Measurements from ENCODE around the gene TMEM233.
A peak's percentile ranks its signal among the peaks of the same experiment; 100 is the strongest.

TMEM233 gene

GRCh38 chr12:119630962-119631550 is 37.5 kb downstream of the TMEM233 start:
- DNase-seq (ENCODE audit: low read depth) = no peak
- TF ChIP-seq CTCF (IDR thresholded peaks at IDR 0.05; ENCODE audit: control insufficient read depth, extremely low read depth, insufficient read depth) = no peak

GRCh38 chr12:119631930-119632678 is 38.5 kb downstream of the TMEM233 start:
- no peak for TF ChIP-seq CTCF (IDR thresholded peaks at IDR 0.05; ENCODE audit: control insufficient read depth, extremely low read depth, insufficient read depth)
- no peak for DNase-seq (ENCODE audit: low read depth)
- no peak overlapping the region for H3K4me3 ChIP-seq (ENCODE audit: low read depth, low read length)

More at GRCh38 chr12:119630962-119631550, 37.5 kb downstream of the TMEM233 start:
- H3K4me3 ChIP-seq (ENCODE audit: low read depth, low read length) = no peak overlapping the region

- no peak overlapping the region for H3K4me3 ChIP-seq (ENCODE audit: low read depth, low read length)
- DNase-seq (ENCODE audit: low read depth) = peak; percentile 8
- no peak for TF ChIP-seq CTCF (IDR thresholded peaks at IDR 0.05; ENCODE audit: control insufficient read depth, extremely low read depth, insufficient read depth)
Observed at GRCh38 chr12:119634743-119635142, 41.2 kb downstream of the TMEM233 start.

GRCh38 chr12:119642986-119643385 is 49.4 kb downstream of the TMEM233 start:
- no peak overlapping the region for H3K4me3 ChIP-seq (ENCODE audit: low read depth, low read length)
- TF ChIP-seq CTCF (IDR thresholded peaks at IDR 0.05; ENCODE audit: control insufficient read depth, extremely low read depth, insufficient read depth) = no peak
- no peak for DNase-seq (ENCODE audit: low read depth)

- DNase-seq (ENCODE audit: low read depth) = no peak
- no peak for TF ChIP-seq CTCF (IDR thresholded peaks at IDR 0.05; ENCODE audit: control insufficient read depth, extremely low read depth, insufficient read depth)
- H3K4me3 ChIP-seq (ENCODE audit: low read depth, low read length) = no peak overlapping the region
Observed at GRCh38 chr12:119644930-119645329, 51.4 kb downstream of the TMEM233 start.

GRCh38 chr12:119645535-119646059 is 52.0 kb downstream of the TMEM233 start:
- no peak overlapping the region for H3K4me3 ChIP-seq (ENCODE audit: low read depth, low read length)
- TF ChIP-seq CTCF (IDR thresholded peaks at IDR 0.05; ENCODE audit: control insufficient read depth, extremely low read depth, insufficient read depth) = no peak
- no peak for DNase-seq (ENCODE audit: low read depth)
